Liver (tissue), 9 donors: ENCODE results near the gene PTPN4. TPM values are rescaled to one million over a fixed set of nuclear protein-coding genes. Genes with fewer than 3 reads are reported as not detected.

Experiments used
- DNase-seq: peaks from one replicate; pipeline ENCODE4 v3.0.0-alpha.2; 2017; ENCODE audit warnings: low spot score
- H3K27ac ChIP-seq, 2 donors: one replicate each; pipeline ENCODE4 v1.7.0; 2013; ENCODE audit warnings: inconsistent platforms in 2 of 2, low read length in 2 of 2, control low read depth in 1 of 2, low read depth in 1 of 2, mild to moderate bottlenecking in 1 of 2
- H3K27me3 ChIP-seq, 4 donors: one replicate each; pipeline versions ENCODE4 v1.6.1 to v1.7.0; 2013; ENCODE audit warnings: low read length in 3 of 4, inconsistent platforms in 1 of 4, mild to moderate bottlenecking in 1 of 4, moderate library complexity in 1 of 4; ENCODE audit not compliant: control insufficient read depth in 4 of 4, insufficient read depth in 4 of 4
- H3K36me3 ChIP-seq, 4 donors: one replicate each; pipeline versions ENCODE4 v1.6.1 to v1.7.0; 2013; ENCODE audit warnings: low read length in 3 of 4, mild to moderate bottlenecking in 3 of 4, low read depth in 1 of 4, moderate library complexity in 1 of 4; ENCODE audit not compliant: control insufficient read depth in 4 of 4, insufficient read depth in 3 of 4
- H3K4me1 ChIP-seq, 4 donors: one replicate each; pipeline versions ENCODE4 v1.6.1 to v1.7.0; 2013; ENCODE audit warnings: low read length in 3 of 4, mild to moderate bottlenecking in 3 of 4, moderate library complexity in 1 of 4; ENCODE audit not compliant: control insufficient read depth in 4 of 4, insufficient read depth in 4 of 4
- H3K4me3 ChIP-seq, 3 donors: one replicate each; pipeline versions ENCODE4 v1.6.1 to v1.7.0; 2013; ENCODE audit warnings: low read length in 3 of 3, control low read depth in 1 of 3, low read depth in 1 of 3, mild to moderate bottlenecking in 1 of 3
- H3K9ac ChIP-seq, 2 donors: one replicate each; pipeline ENCODE4 v1.7.0; 2013; ENCODE audit warnings: low read length in 2 of 2, mild to moderate bottlenecking in 2 of 2, moderate library complexity in 2 of 2, control low read depth in 1 of 2, low read depth in 1 of 2
- H3K9me3 ChIP-seq, 4 donors: one replicate each; pipeline versions ENCODE4 v1.6.1 to v1.7.0; 2013; ENCODE audit warnings: low read length in 3 of 4; ENCODE audit not compliant: control insufficient read depth in 4 of 4
- ATF3 ChIP-seq: IDR thresholded peaks from 2 replicates; pipeline ENCODE4 v1.6.1; 2016; ENCODE audit warnings: antibody characterized with exemption
- EGR1 ChIP-seq, 2 donors: IDR thresholded peaks; 2 replicates each; pipeline ENCODE4 v1.6.1; 2016 to 2018; ENCODE audit warnings: antibody characterized with exemption in 2 of 2, low read depth in 2 of 2
- FOXA1 ChIP-seq: IDR thresholded peaks from 2 replicates; pipeline ENCODE4 v1.6.1; 2016; ENCODE audit warnings: antibody characterized with exemption
- FOXA2 ChIP-seq: IDR thresholded peaks from 2 replicates; pipeline ENCODE4 v1.6.1; 2016; ENCODE audit warnings: antibody characterized with exemption
- GABPA ChIP-seq, 2 donors: IDR thresholded peaks in 1 of 2; conservative IDR thresholded peaks in 1 of 2; 2 replicates each; pipeline ENCODE4 v1.6.1; 2016; ENCODE audit warnings: antibody characterized with exemption in 2 of 2, mild to moderate bottlenecking in 1 of 2, moderate library complexity in 1 of 2
- HNF4A ChIP-seq, 2 donors: conservative IDR thresholded peaks; 2 replicates each; pipeline ENCODE4 v1.6.1; 2016; ENCODE audit warnings: antibody characterized with exemption in 2 of 2, mild to moderate bottlenecking in 2 of 2
- HNF4G ChIP-seq: IDR thresholded peaks from 2 replicates; pipeline ENCODE4 v1.6.1; 2016; ENCODE audit warnings: antibody characterized with exemption
- JUND ChIP-seq, 2 donors: IDR thresholded peaks; 2 replicates each; pipeline ENCODE4 v1.6.1; 2016; ENCODE audit warnings: antibody characterized with exemption in 2 of 2
- NR2F2 ChIP-seq: IDR thresholded peaks from 2 replicates; pipeline ENCODE4 v1.6.1; 2016; ENCODE audit warnings: antibody characterized with exemption
- RAD21 ChIP-seq, 2 donors: IDR thresholded peaks; 2 replicates each; pipeline ENCODE4 v1.6.1; 2016; ENCODE audit warnings: antibody characterized with exemption in 2 of 2, mild to moderate bottlenecking in 2 of 2
- REST ChIP-seq: IDR thresholded peaks from 2 replicates; pipeline ENCODE4 v1.6.1; 2016; ENCODE audit warnings: antibody characterized with exemption, mild to moderate bottlenecking
- RXRA ChIP-seq, 2 donors: IDR thresholded peaks; 2 replicates each; pipeline ENCODE4 v1.6.1; 2017 to 2018; ENCODE audit warnings: antibody characterized with exemption in 2 of 2, mild to moderate bottlenecking in 1 of 2
- SP1 ChIP-seq: IDR thresholded peaks from 2 replicates; pipeline ENCODE4 v1.6.1; 2018; ENCODE audit warnings: antibody characterized with exemption, mild to moderate bottlenecking
- TAF1 ChIP-seq: conservative IDR thresholded peaks from 2 replicates; pipeline ENCODE4 v1.6.1; 2016; ENCODE audit warnings: antibody characterized with exemption, mild to moderate bottlenecking
- YY1 ChIP-seq: IDR thresholded peaks from 2 replicates; pipeline ENCODE4 v1.6.1; 2016; ENCODE audit warnings: antibody characterized with exemption, mild to moderate bottlenecking
- ZBTB33 ChIP-seq: IDR thresholded peaks from 2 replicates; pipeline ENCODE4 v1.6.1; 2016; ENCODE audit warnings: antibody characterized with exemption
- WGBS: extraction: QIAGEN DNeasy Blood & Tissue Kit; methylation state at CpG from one replicate; pipeline ENCODE4 v1.1.7; 2013; 5-methylcytosine and 5-hydroxymethylcytosine counted together
- polyA plus RNA-seq, 2 donors: library from polyadenylated mRNA; stranded (reverse) in 1 of 2; unstranded in 1 of 2; fragments of 200-250 nt in 1 of 2; fragments of >200 nt in 1 of 2; fragmentation: Nextera tagmentation in 1 of 2; extraction: Ambion mirVana in 1 of 2; gene quantifications; one replicate each; pipeline versions ENCODE4 v1.2.1 to v1.2.3, GENCODE V29; 2013 to 2015
- total RNA-seq, 2 donors: library from RNA; depleted of rRNA; stranded (reverse); fragments of >200 nt; gene quantifications; one replicate each; pipeline ENCODE4 v1.2.3, GENCODE V29; 2014
- TF ChIP-seq, protein P1 (sequence below): fragments of 150-350 bp; IDR thresholded peaks from 2 replicates; pipeline ENCODE4 v1.5.1; 2017; ENCODE audit warnings: improper control_type of control experiment, low read depth, low read length; ENCODE audit not compliant: missing input control
- TF ChIP-seq, protein P2 (sequence below): IDR thresholded peaks from 2 replicates; pipeline ENCODE4 v1.6.1; 2016; ENCODE audit warnings: antibody characterized with exemption
- donor health status: healthy.
- donor health status: healthy.
- donor health status: healthy.
- donor health status: healthy.
- donor health status: healthy.

PTPN4 gene
- total and polyA plus RNA-seq, 4 donors, result 4.2 to 34.6 (median 9.5) TPM

- no peak for DNase-seq
- H3K27me3 ChIP-seq, result no peaks in the 10 kb centered on the region
- no peak for TF ChIP-seq RAD21 (IDR thresholded peaks at IDR 0.05)
- TF ChIP-seq, protein P1, sequence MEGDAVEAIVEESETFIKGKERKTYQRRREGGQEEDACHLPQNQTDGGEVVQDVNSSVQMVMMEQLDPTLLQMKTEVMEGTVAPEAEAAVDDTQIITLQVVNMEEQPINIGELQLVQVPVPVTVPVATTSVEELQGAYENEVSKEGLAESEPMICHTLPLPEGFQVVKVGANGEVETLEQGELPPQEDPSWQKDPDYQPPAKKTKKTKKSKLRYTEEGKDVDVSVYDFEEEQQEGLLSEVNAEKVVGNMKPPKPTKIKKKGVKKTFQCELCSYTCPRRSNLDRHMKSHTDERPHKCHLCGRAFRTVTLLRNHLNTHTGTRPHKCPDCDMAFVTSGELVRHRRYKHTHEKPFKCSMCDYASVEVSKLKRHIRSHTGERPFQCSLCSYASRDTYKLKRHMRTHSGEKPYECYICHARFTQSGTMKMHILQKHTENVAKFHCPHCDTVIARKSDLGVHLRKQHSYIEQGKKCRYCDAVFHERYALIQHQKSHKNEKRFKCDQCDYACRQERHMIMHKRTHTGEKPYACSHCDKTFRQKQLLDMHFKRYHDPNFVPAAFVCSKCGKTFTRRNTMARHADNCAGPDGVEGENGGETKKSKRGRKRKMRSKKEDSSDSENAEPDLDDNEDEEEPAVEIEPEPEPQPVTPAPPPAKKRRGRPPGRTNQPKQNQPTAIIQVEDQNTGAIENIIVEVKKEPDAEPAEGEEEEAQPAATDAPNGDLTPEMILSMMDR, result no peak
- TF ChIP-seq FOXA1, result no peak
- TF ChIP-seq HNF4A (conservative IDR thresholded peaks at IDR 0.05), result no peak
- 15% methylated on average over 8 of the region's 8 CpGs for WGBS
- H3K4me1 ChIP-seq, result peaks cover 7 to 31% (median 16%) of the 10 kb centered on the region in 4 donors
- H3K27ac ChIP-seq, result peak overlapping the region; percentile 91 to 93
- no peaks in the 10 kb centered on the region for H3K9me3 ChIP-seq
- peak overlapping the region in 1 of 2 donors; percentile 36 for H3K9ac ChIP-seq
- no peaks in the 10 kb centered on the region for H3K36me3 ChIP-seq
- peak overlapping the region in 2 of 3 donors; percentile 63 to 83 for H3K4me3 ChIP-seq
Observed at GRCh38 chr2:120012363-120012762, 252.6 kb downstream of the PTPN4 start.

- under 1% methylated on average over 104 of the region's 104 CpGs for WGBS
- peak; percentile 88 for DNase-seq
- no peaks in the 10 kb centered on the region for H3K9me3 ChIP-seq
- peak within 1 kb of the TSS; percentile 71 to 81 for H3K9ac ChIP-seq
- peak within 1 kb of the TSS; percentile 91 to 93 for H3K27ac ChIP-seq
- no peaks in the 10 kb centered on the region for H3K27me3 ChIP-seq
- TF ChIP-seq JUND (IDR thresholded peaks at IDR 0.05), result peak in 1 of 2 donors; percentile 14
- TF ChIP-seq SP1, result peak; percentile 60
- TF ChIP-seq, protein P1, result peak; percentile 9
- TF ChIP-seq, protein P2, sequence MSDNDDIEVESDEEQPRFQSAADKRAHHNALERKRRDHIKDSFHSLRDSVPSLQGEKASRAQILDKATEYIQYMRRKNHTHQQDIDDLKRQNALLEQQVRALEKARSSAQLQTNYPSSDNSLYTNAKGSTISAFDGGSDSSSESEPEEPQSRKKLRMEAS, result peak; percentile 91
- TF ChIP-seq YY1, result peak; percentile 63
- TF ChIP-seq HNF4A (conservative IDR thresholded peaks at IDR 0.05), result no peak
- TF ChIP-seq ATF3, result no peak
- TF ChIP-seq FOXA2, result no peak
- peak; percentile 31 for TF ChIP-seq REST
- no peak for TF ChIP-seq FOXA1
- no peak for TF ChIP-seq TAF1
- no peak for TF ChIP-seq HNF4G
- TF ChIP-seq RAD21 (IDR thresholded peaks at IDR 0.05), result peak; percentile 40 to 54
- TF ChIP-seq GABPA (IDR thresholded peaks at IDR 0.05 in 1 of 2, conservative IDR thresholded peaks at IDR 0.05 in 1 of 2), result peak in 1 of 2 donors; percentile 43
- no peak for TF ChIP-seq NR2F2
- TF ChIP-seq RXRA (IDR thresholded peaks at IDR 0.05), result peak in 1 of 2 donors; percentile 13
- TF ChIP-seq EGR1 (IDR thresholded peaks at IDR 0.05; ENCODE audit: low read depth in 2 of 2), result peak; percentile 31 to 37
- TF ChIP-seq ZBTB33, result peak; percentile 24
- H3K4me3 ChIP-seq, result peak within 1 kb of the TSS; percentile 51 to 83 (median 63)
- H3K4me1 ChIP-seq, result peaks cover 7 to 31% (median 17%) of the 10 kb centered on the region in 4 donors
- H3K36me3 ChIP-seq, result no peaks in the 10 kb centered on the region
Observed at GRCh38 chr2:120012771-120013596, 253.3 kb downstream of the PTPN4 start, which contains the start of gene EPB41L5. EPB41L5 (plus strand) TSS chr2:120013077; CDS start chr2:120019085, 6,008 bp downstream.
